ENCODE measurements around the gene MAML3.

DNA sequence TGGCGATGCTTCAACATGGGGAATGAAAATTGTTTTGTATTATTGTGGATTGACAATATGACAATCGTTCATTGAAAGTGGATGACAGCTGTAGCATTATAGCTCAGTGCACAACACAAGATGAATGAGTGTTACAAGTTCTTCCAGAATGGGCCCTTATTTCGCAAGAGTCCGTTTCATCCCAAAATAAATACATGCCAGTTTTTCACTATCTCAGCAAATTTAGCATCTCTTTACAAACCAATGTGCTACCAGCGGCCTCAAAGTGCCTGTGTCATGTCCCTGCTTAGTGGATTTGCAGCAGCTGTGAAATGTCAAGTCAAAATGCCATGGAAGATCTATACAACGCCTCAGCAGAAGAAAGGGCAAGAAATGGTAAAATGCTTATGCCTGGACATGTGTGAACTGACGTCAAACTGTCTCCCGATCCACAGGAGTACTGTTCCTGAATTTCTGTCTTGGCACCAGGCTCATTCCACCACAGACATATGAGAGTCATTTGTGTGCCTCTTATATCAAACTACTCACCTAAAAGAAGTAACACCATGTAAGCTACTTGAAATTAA, 109.6 kb downstream of the MAML3 start:
- TF ChIP-seq POLR2A (IDR thresholded peaks at IDR 0.05; ENCODE audit: low read length) (no peak), GATA1 (IDR thresholded peaks at IDR 0.05; ENCODE audit: low read depth, low read length) (no peak)
